LNCAP (cell line): ENCODE measurements around the gene LRIT1.

Source experiments
- CTCF ChIP-seq: fragments of 450-650 bp; IDR thresholded peaks from 2 replicates; pipeline ENCODE4 v1.5.1; 2017; ENCODE audit warnings: mild to moderate bottlenecking

LRIT1 gene

GRCh38 chr10:84241185-84241790 is at the start of gene LRIT1:
TSS of gene LRIT1 (minus strand) at chr10:84241546. CDS start at chr10:84241439, 107 bp downstream.
- TF ChIP-seq CTCF = no peak

- no peak for TF ChIP-seq CTCF
Measured at GRCh38 chr10:84290235-84290634, 48.9 kb upstream of the LRIT1 start.

GRCh38 chr10:84289521-84290200 is 48.3 kb upstream of the LRIT1 start:
- no peak for TF ChIP-seq CTCF

GRCh38 chr10:84288151-84288550 is 46.8 kb upstream of the LRIT1 start:
- TF ChIP-seq CTCF = no peak

- no peak for TF ChIP-seq CTCF
Measured at GRCh38 chr10:84286695-84287094, 45.3 kb upstream of the LRIT1 start.

- no peak for TF ChIP-seq CTCF
Measured at GRCh38 chr10:84270708-84271107, 29.4 kb upstream of the LRIT1 start.

- TF ChIP-seq CTCF = no peak
Measured at GRCh38 chr10:84269773-84270172, 28.4 kb upstream of the LRIT1 start.

GRCh38 chr10:84269162-84269561 is 27.8 kb upstream of the LRIT1 start:
- TF ChIP-seq CTCF = no peak
